Epithelial cell of esophagus (primary cell): ENCODE data around the gene ECEL1.

Experiments
- DNase-seq: peaks from one replicate; pipeline ENCODE4 v3.0.0; 2010; ENCODE audit warnings: low read depth
- H3K4me3 ChIP-seq: 2 replicates; pipeline ENCODE4 v1.5.1; 2011; ENCODE audit warnings: mild to moderate bottlenecking, low read length, control low read depth
- TF ChIP-seq, protein P1 (sequence below): IDR thresholded peaks from 2 replicates; pipeline ENCODE4 v1.5.1; 2011; ENCODE audit warnings: low read depth, mild to moderate bottlenecking, low read length, control low read depth, inconsistent platforms; ENCODE audit not compliant: insufficient read depth; ENCODE audit errors: missing control alignments

The ECEL1 gene

DNA sequence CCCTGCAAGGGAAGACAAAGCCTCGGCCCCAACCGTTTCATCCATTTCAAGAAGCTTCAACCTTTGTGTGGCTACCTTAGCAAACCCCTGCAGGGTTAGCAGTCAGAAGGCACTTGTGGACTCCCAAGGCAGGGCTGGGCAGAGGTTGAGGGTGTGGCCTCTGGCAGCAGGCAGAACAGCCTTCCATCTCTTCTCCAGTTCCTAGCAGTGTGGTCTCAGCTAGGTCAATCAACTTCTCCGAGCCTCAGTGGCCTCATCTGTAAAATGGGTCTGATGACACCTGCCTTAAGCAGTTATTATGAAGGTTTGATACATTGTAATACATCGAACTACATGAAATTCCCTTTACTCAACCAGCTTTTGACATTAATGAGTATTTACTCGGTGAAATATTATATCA, 25.7 kb upstream of the ECEL1 start:
- TF ChIP-seq, protein P1, sequence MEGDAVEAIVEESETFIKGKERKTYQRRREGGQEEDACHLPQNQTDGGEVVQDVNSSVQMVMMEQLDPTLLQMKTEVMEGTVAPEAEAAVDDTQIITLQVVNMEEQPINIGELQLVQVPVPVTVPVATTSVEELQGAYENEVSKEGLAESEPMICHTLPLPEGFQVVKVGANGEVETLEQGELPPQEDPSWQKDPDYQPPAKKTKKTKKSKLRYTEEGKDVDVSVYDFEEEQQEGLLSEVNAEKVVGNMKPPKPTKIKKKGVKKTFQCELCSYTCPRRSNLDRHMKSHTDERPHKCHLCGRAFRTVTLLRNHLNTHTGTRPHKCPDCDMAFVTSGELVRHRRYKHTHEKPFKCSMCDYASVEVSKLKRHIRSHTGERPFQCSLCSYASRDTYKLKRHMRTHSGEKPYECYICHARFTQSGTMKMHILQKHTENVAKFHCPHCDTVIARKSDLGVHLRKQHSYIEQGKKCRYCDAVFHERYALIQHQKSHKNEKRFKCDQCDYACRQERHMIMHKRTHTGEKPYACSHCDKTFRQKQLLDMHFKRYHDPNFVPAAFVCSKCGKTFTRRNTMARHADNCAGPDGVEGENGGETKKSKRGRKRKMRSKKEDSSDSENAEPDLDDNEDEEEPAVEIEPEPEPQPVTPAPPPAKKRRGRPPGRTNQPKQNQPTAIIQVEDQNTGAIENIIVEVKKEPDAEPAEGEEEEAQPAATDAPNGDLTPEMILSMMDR: no peak
- H3K4me3 ChIP-seq: no peak overlapping the region
- DNase-seq: no peak

- no peak overlapping the region for H3K4me3 ChIP-seq
- TF ChIP-seq, protein P1: no peak
- no peak for DNase-seq
These were observed 25.0 kb upstream of the ECEL1 start for GRCh38 chr2:232512602-232513001.

DNA sequence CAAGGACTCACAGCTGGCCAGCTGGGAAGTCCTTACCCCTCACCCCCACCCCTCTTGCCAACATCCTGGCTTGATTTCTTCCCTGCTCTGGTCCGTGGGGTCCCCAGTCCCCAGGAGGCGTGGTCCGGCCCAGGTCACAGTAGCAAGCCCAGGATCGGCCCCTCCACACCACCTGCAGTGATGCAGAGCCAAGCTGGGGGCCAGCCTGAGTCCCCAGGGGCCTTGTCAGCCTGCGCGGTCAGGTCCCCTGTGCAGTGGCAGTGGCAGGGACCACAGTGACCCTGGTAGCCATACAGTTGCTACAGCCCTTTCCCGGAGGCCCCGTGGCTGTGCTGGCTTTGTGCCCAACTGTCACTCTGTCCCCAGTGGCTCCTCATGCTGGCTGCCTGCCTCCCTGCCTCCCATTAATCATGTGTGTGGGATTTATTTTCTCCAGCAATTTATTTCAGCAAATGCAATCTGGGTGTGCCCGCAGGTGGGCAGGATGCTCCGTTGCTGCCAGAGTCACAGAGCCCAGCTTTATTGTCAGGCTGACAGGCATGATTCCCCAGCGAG, 23.8 kb upstream of the ECEL1 start:
- DNase-seq: no peak
- no peak overlapping the region for H3K4me3 ChIP-seq
- TF ChIP-seq, protein P1: no peak

DNA sequence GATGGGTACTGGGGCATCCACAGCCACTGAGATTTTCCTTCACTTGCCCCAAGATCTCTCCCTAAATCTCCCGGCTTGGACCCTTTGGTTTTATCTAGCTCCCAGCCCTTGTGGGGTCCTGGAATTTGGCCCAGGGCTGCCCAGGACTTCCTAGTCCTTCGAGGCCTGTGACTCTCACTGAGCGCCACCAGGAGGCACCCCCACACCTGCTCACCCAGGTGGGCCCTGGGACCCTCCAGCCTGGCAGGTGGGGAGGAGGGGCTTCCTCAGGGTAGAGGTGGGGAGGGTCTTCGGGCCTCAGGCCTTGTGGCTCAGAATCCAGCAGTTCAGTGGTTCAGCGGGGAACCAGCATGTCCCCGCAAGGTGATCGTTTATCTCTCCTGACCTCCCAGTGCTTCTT, 20.6 kb upstream of the ECEL1 start:
- DNase-seq: no peak

DNA sequence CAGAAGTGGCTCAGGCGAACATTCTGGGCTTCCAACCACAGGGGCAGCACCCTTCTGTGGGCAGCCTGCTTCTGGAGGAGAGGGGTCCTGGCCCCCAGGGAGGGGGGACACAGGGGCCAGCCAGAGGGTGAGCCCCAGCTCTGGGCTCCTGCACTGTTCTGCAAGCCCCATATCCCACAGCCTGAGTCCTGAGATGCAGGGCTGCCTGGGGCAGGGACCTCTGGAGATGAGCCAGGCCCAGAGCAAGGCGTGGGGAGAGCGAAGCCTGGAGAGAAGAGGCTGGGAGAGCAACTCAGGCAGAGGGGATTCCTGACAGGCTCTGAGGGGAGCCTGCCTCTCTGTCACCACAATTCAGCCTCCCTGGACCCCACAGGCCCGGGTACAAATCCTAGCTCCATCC, 19.1 kb upstream of the ECEL1 start:
- TF ChIP-seq, protein P1: no peak
- no peak for DNase-seq

More for the DNA sequence above, 20.6 kb upstream of the ECEL1 start:
- no peak overlapping the region for H3K4me3 ChIP-seq
- TF ChIP-seq, protein P1: no peak

GRCh38 chr2:232505856-232506255, 18.2 kb upstream of the ECEL1 start:
- TF ChIP-seq, protein P1: no peak
- no peak overlapping the region for H3K4me3 ChIP-seq
- no peak for DNase-seq

More for the DNA sequence above, 19.1 kb upstream of the ECEL1 start:
- no peak overlapping the region for H3K4me3 ChIP-seq

DNA sequence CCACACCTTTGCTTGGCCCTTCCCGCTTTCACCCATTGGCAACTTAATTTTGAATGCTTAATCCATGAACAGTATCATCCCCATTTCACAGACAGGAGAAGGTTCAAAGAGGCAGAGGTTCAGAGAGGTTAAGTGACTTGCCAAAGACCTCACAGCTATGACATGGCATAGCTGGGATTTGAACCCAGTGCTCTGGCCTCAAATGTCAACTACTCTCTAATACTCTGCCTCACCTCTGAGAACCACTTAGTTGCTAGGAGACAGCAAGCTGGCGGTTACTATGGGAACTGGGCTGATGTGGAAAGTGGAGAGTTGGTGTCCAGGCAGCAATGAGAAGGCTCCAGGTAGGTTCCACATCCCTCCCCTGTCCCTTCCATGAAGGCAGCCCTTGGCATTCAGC, 16.8 kb upstream of the ECEL1 start:
- DNase-seq: no peak
- TF ChIP-seq, protein P1: no peak
- no peak overlapping the region for H3K4me3 ChIP-seq
